Activated gamma-delta T cell treated with Interleukin-2 at 50 U/mL for 16 hours (primary cell): ENCODE results near the gene GRID2.
"Not testable (repeated sequence)": the region's sequence is repeated elsewhere in the genome, so short reads cannot be mapped to it uniquely, and the experiment has no call there.

ENCODE experiments used
- DNase-seq: peaks from one replicate; pipeline ENCODE4 v3.0.0-alpha.2; 2020

The GRID2 gene

DNA sequence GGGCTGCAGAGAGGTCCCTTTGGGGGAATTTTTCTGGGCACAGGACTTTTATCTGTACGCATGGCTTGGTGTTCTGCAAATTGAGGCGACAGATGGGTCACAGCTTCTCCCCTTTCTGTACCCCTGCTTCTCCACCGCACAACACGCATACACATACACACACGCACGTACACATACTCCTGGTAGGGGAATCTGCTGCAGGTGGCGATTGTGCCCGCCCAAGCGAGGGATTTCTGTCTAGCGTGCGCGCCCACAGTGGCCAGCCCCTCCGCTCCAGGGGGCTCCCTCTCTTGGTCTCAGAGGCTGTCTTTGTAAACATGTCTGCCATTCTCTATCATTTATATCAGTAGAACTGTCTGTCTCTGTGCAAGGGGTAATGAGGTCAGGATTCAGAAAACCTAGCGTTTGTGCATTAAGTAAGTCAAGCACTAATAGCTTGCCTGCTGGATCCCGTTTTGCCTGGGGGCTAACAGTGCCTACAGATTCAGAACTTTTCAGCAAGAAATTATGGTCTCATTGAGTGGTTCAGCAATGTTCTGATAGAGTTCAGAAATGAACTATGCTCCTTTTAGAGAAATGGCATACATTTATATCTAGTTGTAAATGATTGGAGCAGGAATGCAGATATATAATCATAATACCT lies 2.2 kb downstream of the GRID2 start:
- no peak for DNase-seq

DNA sequence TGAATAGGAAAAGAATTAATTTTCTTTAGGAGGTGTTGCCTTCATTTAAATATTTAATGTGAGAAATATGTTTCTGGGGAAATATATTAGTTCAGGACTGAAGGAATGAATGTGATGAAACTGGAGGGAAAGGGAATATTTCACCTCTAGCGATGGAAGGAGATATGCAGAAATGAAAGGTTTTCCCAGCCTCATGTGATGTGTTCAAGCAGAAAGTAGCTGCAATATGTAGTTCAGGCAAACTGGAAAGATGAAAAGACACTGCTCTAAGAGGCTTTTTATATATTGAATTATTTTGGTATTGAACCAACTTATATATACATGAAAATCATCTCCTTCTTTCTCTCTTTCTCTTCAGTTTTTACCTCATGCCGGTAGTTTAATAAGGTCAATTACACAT lies 3.4 kb downstream of the GRID2 start:
- no peak for DNase-seq

GRCh38 chr4:92307866-92308265 lies 4.1 kb downstream of the GRID2 start:
- no peak for DNase-seq

GRCh38 chr4:92317047-92317446 lies 13.3 kb downstream of the GRID2 start:
- DNase-seq, result no peak

- no peak for DNase-seq
Observed at GRCh38 chr4:92328095-92328494, 24.3 kb downstream of the GRID2 start.

DNA sequence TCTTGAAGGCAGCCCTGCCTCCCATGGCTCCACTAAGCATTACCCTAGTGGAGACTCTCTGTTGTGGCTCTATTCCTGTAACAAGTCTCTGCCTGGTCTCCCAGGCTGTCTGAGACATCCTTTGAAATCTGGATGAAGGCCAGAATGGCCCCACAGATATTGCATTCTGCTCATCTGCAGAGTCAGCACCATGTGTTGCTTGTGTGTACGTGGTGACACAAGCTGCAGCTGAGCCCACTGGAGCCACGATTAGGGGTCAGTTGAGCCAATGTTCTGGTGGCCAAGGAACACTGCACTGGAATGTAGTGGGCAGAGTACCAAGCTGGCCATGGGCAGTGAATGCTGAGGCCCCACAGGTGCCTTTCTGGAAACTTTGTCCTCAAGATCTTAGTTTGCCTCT lies 29.2 kb downstream of the GRID2 start:
- no peak for DNase-seq

DNA sequence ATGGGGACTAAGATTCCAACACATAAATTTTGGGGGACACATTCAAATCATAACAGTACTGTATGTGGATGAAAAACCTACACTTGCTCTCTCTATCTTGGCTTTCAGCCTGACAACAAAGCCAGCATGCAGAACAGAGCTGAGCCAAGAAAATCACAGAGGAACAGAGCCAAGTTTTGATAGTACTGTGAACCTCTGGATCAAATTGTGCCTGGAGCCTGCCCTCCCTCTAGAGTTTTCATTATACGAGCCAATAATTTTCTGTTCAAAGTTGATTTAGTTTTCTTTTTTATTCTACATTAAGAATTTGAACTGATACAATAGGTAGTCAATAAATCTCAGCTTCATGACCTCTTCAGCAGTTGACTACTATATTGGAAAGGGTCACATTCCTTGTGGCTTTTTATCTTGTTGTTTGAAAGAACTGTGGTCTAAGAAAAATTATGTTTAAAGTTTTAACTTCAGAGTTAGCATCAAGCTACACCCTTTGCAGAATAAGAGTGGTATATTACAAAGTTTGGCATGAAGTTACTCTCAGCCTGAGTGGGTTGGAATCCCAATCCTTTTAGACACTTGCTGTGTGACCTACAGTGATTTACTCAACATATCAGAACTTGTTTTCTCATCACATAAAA lies 31.1 kb downstream of the GRID2 start:
- DNase-seq, result no peak

DNA sequence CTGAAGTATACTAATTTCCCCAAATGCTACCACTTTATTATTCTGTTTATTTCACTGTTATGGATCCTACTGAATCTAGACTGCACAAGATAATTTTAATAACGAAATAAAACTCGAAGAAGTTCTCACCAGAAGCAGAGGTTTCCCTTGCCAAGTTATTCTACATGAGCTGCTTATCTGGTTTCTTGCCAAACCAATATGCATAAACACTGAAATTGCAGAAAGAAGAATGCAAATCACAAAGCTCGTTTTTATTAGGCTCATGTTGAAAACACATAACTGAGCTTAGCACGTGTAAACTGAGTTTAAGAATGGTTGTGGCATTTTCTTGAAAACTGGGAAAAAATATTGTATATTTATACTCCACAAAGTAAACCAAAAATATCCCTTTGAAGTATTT lies 35.9 kb downstream of the GRID2 start:
- no peak for DNase-seq

GRCh38 chr4:92344216-92344615 lies 40.5 kb downstream of the GRID2 start:
- DNase-seq, result no peak

DNA sequence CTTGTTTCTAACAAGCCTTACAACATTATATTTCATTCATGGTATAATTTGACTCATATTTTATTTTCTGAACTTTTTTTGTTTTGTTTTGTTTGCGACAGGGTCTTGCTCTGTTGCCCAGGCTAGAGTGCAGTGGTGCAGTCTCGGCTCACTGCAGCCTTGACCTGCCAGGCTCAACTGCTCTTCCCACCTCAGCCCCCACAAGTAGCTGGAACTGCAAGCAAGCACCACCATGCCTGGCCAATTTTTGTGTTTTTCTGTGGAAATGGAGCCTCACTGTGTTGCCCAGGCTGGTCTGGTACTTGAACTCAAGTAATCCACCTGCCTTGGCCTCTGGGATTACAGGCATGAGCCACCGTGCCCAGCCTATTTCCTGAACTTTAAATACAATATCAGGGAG lies 42.5 kb downstream of the GRID2 start:
- DNase-seq, result no peak

- DNase-seq, result no peak
Observed at GRCh38 chr4:92357966-92358365, 54.2 kb downstream of the GRID2 start.

GRCh38 chr4:92359491-92359890 lies 55.7 kb downstream of the GRID2 start:
- DNase-seq, result no peak

- DNase-seq, result no peak
Observed at GRCh38 chr4:92362028-92362427, 58.3 kb downstream of the GRID2 start.

GRCh38 chr4:92368653-92369052 lies 64.9 kb downstream of the GRID2 start:
- DNase-seq, result no peak

- no peak for DNase-seq
Observed at GRCh38 chr4:92381616-92382015, 77.8 kb downstream of the GRID2 start.

GRCh38 chr4:92382128-92382527 lies 78.4 kb downstream of the GRID2 start:
- DNase-seq, result no peak

DNA sequence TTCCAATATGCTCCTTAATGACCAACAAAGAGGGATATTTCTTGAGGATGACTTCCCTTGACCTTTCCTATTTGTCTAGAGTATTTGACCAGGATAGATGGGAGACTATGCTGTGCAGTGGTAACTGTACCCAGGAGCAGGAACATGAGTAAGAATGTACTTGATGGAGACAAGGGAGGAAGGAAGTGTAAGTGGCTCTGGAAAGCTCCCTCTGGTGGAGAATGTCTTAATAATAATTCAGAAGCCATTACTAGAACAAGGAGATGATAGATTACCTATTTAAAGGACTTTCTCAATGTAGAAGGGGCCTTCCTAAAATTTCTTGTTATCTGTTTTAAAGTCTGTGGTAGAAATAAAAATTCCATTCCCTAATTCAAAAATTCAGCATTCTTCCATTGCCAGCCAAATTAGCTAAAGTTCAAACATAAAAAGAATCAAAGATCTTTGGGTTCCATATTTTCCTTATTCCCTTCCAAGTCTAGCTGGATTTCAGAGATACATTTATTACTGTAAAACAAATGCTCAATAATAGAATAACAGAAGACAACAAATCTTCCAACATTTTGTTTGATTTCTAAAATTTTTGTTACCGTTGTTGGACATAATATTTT lies 83.8 kb downstream of the GRID2 start:
- DNase-seq, result no peak

DNA sequence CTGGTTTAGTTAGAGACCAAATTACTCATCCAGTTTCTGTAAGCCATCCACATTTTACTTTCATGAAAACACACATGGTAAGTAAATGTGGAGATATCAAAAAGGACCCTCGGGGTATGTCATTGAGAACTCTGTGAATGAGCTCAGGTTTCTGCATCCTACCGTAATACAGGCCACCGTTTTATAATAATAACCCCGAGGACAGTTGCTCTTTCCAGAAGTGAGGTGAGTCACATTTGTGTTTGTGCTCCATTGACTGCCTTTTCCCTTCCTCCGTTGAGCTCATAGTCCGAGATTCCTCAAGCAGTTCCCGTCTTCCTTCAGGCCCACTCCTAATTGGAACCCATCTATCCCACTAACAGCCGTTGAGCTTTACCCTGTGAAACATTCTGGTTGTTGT lies 95.3 kb downstream of the GRID2 start:
- no peak for DNase-seq

DNA sequence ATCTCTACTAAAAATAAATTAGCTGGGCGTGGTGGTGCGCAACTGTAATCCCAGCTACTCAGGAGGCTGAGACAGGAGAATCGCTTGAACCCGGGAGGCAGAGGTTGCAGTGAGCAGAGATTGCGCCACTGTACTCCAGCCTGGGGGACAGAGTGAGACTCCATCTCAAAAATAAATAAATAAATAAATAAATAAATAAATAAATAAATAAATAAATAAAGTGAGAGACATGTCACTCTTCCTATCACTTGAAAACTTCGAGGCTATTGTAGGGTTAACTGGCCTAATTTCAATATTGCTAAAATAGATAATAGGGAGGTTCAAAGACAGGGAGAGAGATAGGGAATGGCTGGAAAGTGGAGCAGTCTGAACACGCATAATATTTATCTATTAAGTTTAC lies 99.8 kb downstream of the GRID2 start:
- DNase-seq, result not testable (repeated sequence)

DNA sequence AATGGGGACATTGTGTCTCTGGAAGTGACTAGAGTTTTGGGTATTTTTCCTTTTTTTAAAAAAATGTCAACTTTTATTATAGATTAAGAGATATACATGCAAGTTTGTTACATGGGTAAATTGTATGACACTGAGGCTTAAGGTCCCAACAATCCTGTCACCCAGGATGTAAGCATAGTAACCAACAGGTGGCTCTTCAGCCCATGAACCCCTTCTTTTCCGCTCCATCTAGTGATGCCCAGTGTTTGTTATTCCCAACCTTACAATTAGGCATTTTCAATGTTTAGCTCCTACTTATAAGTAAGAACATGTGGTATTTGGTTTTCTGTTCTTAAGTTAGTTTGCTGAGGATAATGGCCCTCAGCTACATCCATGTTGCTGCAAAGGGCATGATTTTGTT lies 102.7 kb downstream of the GRID2 start:
- no peak for DNase-seq

DNA sequence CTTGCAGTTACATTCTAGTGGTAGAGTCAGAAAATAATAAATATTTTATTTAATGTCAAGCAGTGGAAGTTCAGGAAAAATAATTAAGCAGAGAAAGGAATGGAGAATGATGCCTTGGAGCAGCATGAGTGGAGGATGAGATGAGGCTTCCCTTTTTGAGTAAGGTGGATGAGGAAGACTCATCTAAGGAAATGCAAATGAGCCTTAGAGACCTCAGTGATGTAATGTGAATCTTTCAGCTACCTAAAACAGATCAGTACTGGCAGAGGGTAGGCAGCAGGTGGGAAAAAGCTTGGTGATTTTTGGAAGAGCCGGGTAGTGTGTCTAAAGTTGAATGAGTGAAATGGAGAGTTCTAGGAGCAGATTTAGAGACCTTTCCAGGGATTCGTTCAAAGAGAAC lies 118.2 kb downstream of the GRID2 start:
- DNase-seq, result no peak

DNA sequence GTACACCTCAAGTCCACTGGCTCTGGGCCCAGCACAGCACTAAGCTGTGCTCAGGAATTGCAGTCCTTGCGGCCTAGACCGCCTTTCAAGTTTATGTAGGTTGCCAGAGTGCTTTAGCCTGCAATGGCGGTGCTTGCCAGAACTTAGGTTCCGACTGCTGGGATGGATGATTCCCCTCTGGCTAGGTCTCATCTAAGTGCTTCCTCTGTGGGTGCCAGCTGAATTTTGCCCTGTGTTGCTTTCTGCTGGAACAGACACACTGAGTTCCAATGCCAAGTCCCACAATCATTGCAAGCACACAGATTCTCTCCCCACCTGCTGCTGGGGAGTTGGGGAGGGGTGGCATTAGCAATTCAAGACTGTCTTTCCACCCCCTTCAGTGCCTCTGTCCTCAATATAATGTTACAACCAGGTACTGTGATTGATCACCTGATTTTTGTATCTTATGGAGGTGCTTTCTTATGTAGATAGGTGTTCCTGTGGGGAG lies 129.5 kb downstream of the GRID2 start:
- no peak for DNase-seq

DNA sequence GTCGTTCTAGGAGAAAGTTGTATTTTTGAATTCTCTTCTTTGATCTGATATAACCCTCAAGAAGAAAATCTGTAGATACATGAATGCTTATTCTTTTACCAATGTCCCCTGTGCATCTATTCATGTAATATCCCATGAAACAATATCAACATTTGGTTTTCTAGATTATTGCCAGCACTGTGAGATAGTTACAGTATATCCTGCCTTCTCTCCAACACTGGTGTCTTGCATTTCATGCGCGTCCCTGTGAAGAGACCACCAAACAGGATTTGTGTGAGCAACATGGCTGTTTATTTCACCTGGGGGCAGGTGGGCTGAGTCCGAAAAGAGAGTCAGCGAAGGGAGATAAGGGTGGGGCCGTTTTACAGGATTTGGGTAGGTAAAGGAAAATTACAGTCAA lies 135.0 kb downstream of the GRID2 start:
- not testable (repeated sequence) for DNase-seq

GRCh38 chr4:92442131-92442530 lies 138.4 kb downstream of the GRID2 start:
- not testable (repeated sequence) for DNase-seq
